Breast epithelium (tissue), 4 donors: ENCODE data around the gene PLXNB2. TPM values are rescaled to one million over a fixed set of nuclear protein-coding genes. Genes with fewer than 3 reads are reported as not detected.

ENCODE experiments used
- DNase-seq, 2 donors: peaks; one replicate each; pipeline ENCODE4 v3.0.0-alpha.2; 2019; ENCODE audit warnings: low spot score in 2 of 2
- H3K27ac ChIP-seq, 2 donors: fragments of 200-600 bp; sonication (generic) in 1 of 2; one replicate each; pipeline ENCODE4 v1.5.1; 2016 to 2019; ENCODE audit warnings: mild to moderate bottlenecking in 1 of 2
- H3K27me3 ChIP-seq, 2 donors: fragments of 200-600 bp; sonication (generic) in 1 of 2; one replicate each; pipeline versions ENCODE4 v1.5.1 to v1.6.0; 2017 to 2019; ENCODE audit warnings: control low read depth in 1 of 2, mild to moderate bottlenecking in 1 of 2
- H3K36me3 ChIP-seq: fragments of 200-600 bp; one replicate; pipeline ENCODE4 v1.5.1; 2019
- H3K4me1 ChIP-seq, 2 donors: fragments of 200-600 bp; sonication (generic); one replicate each; pipeline ENCODE4 v1.5.1; 2016 to 2019; ENCODE audit warnings: control low read depth in 1 of 2
- H3K4me3 ChIP-seq, 3 donors: fragments of 200-600 bp; sonication (generic); 1 replicate in 2 of 3; 2 replicates in 1 of 3; pipeline ENCODE4 v1.5.1; 2016 to 2019; ENCODE audit warnings: mild to moderate bottlenecking in 3 of 3, moderate library complexity in 2 of 3
- H3K9me3 ChIP-seq, 2 donors: fragments of 200-600 bp; sonication (generic) in 1 of 2; one replicate each; pipeline ENCODE4 v1.5.1; 2016 to 2019; ENCODE audit warnings: control low read depth in 1 of 2
- CTCF ChIP-seq, 3 donors: fragments of 450-650 bp; IDR thresholded peaks; one replicate each; pipeline ENCODE4 v1.5.1; 2016 to 2017; ENCODE audit warnings: antibody characterized with exemption in 3 of 3, mild to moderate bottlenecking in 3 of 3, moderate library complexity in 3 of 3
- POLR2A ChIP-seq: fragments of 450-650 bp; IDR thresholded peaks from one replicate; pipeline ENCODE4 v1.6.1; 2016; ENCODE audit warnings: antibody characterized with exemption, mild to moderate bottlenecking, moderate library complexity
- POLR2AphosphoS5 ChIP-seq, 3 donors: sonication (generic); formaldehyde crosslinking; IDR thresholded peaks; one replicate each; pipeline ENCODE4 v1.6.1; 2017; ENCODE audit warnings: antibody characterized with exemption in 3 of 3
- intact Hi-C: fragments of 100-400 bp; cut with DNase I; formaldehyde crosslinking; loops from one replicate; pipeline ENCODE4 v1.15.1; 2023; ENCODE audit warnings: low total_unique reads
- total RNA-seq, 3 donors: library from RNA; depleted of rRNA; stranded (reverse); fragments of >200 nt; gene quantifications; one replicate each; pipeline ENCODE4 v1.1.0, GENCODE V29; 2016

PLXNB2 gene
- total RNA-seq, 3 donors from 2014 or later: 79.0 to 137 (median 122) TPM

DNA sequence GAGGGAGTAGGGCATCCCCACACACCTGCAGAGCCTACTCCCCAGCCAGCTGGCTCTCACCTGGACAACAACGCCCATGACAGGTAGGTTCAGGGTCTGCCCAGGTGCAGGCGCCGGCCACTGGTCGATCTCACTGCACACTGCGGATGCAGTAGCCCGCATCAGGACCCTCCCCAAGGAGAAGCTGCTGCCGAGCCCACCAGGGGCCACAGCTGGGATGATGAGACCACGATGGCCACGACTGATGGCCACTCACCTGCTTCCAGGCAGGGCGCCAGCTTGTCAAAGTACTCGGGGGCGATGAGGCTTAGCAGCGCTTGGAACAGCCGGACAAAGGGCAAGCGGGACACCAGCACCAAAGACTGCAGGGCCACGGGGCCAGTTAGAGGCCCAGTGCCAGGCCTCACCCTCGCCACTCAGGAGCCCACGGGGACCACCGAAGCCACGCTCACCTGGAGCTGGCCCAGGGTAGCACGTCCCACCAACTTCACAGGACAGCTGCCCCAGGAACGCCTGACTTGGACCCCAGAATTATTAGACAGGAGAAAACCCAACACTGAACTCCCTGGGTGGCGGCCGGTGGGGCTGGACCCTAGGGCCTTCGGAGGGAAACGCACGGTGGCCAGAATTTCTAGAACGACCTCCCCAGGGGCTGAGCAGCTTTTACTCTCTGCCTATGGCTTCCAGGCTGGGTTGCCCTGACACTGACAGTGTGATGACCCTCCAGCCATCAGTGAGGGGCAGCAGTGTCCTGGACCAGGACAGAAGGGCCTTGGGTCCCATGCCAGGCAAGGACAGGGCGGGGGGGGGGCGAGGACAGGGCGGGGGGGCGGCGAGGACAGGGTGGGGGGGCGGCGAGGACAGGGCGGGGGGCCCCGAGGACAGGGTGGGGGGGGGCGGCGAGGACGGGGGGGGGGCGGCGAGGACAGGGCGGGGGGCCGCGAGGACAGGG, 8.9 kb upstream of the PLXNB2 start:
- TF ChIP-seq POLR2AphosphoS5 (IDR thresholded peaks at IDR 0.05): no peak
- TF ChIP-seq POLR2A: no peak
- TF ChIP-seq CTCF (IDR thresholded peaks at IDR 0.05): no peak
- DNase-seq: no peak
- Histone ChIP-seq H3K4me3 (no peak overlapping the region), H3K27ac (no peak overlapping the region), H3K9me3 (no peaks in the 10 kb centered on the region), H3K36me3 (no peaks in the 10 kb centered on the region), H3K4me1 (no peaks in the 10 kb centered on the region), H3K27me3 (no peaks in the 10 kb centered on the region)
- intact Hi-C loops: no loop called here

- Histone ChIP-seq H3K27me3 (no peaks in the 10 kb centered on the region), H3K4me1 (no peaks in the 10 kb centered on the region), H3K36me3 (no peaks in the 10 kb centered on the region), H3K27ac (no peak overlapping the region), H3K4me3 (no peak overlapping the region), H3K9me3 (no peaks in the 10 kb centered on the region)
- no peak for DNase-seq
- intact Hi-C loops: no loop called here
- TF ChIP-seq POLR2AphosphoS5 (IDR thresholded peaks at IDR 0.05): no peak
- TF ChIP-seq CTCF (IDR thresholded peaks at IDR 0.05): no peak
- TF ChIP-seq POLR2A: no peak
Observed at GRCh38 chr22:50315289-50316113, 8.1 kb upstream of the PLXNB2 start.

DNA sequence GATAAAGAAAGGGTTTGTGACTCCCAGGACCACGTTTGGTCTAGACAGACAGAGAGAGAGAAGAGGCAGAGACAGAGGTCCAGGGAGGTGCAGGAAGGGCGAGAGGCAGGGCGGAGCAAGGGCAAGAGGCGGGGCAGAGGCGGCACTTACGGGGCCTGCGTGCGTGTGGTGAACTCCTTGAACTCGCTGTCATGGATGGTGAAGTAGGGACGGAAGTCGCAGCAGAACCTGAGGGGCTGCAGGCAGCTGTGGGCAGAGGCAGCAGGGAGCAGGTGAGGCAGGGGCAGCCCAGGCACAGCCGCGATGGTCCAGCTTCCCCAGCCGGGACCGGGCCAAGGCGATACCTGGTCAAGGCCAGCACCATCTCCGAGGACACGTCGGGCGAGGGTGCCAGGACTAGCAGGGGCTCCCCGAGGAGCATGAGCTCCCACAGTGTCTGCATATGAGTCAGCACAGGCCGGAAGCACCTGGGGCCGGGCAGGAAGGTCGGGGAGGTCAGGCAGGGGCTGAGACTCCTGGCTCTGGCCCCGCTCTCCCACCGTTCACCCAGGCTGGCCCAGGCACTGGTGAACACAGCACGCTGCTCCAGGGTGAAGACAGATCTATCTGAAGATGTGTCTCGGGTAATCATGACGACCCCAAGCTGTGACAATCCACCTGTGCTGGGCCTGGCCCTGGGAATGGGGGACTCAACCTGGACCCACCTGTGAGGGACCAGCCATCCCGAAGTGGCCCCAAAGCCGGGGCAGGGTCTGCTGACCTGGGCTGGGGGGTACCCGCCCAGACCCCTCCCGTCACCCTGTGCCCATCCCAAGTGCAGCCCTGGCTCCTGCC, 7.2 kb upstream of the PLXNB2 start:
- DNase-seq: no peak
- H3K27me3 ChIP-seq: no peaks in the 10 kb centered on the region
- H3K4me1 ChIP-seq: no peaks in the 10 kb centered on the region
- H3K4me3 ChIP-seq: peak overlapping the region in 1 of 3 donors; percentile 11
- no peak for TF ChIP-seq POLR2A
- H3K27ac ChIP-seq: peak overlapping the region in 1 of 2 donors; percentile 19
- no peaks in the 10 kb centered on the region for H3K36me3 ChIP-seq
- intact Hi-C loops: no loop called here
- no peaks in the 10 kb centered on the region for H3K9me3 ChIP-seq

GRCh38 chr22:50314081-50314454, 6.6 kb upstream of the PLXNB2 start:
- H3K4me1 ChIP-seq: peaks cover 0 to 3% of the 10 kb centered on the region in 2 donors
- no peaks in the 10 kb centered on the region for H3K36me3 ChIP-seq
- H3K9me3 ChIP-seq: no peaks in the 10 kb centered on the region
- H3K27me3 ChIP-seq: no peaks in the 10 kb centered on the region
- intact Hi-C loops: no loop called here
- H3K27ac ChIP-seq: no peak overlapping the region
- TF ChIP-seq POLR2A: no peak
- TF ChIP-seq CTCF (IDR thresholded peaks at IDR 0.05): no peak
- DNase-seq: no peak
- H3K4me3 ChIP-seq: no peak overlapping the region

- H3K27ac ChIP-seq: no peak overlapping the region
- no peaks in the 10 kb centered on the region for H3K9me3 ChIP-seq
Observed at GRCh38 chr22:50313600-50313999, 6.2 kb upstream of the PLXNB2 start.

More at GRCh38 chr22:50313600-50313999, 6.2 kb upstream of the PLXNB2 start:
- Histone ChIP-seq H3K36me3 (no peaks in the 10 kb centered on the region), H3K4me1 (peaks cover 0 to 5% of the 10 kb centered on the region in 2 donors), H3K27me3 (no peaks in the 10 kb centered on the region), H3K4me3 (no peak overlapping the region)
- DNase-seq: no peak
- intact Hi-C loops: no loop called here
- TF ChIP-seq POLR2A: no peak
- no peak for TF ChIP-seq CTCF (IDR thresholded peaks at IDR 0.05)
- no peak for TF ChIP-seq POLR2AphosphoS5 (IDR thresholded peaks at IDR 0.05)
